AG10803 (cell line): ENCODE measurements around the gene RAD51B.

Experiments
- DNase-seq: peaks from one replicate; pipeline ENCODE4 v3.0.0; 2010; ENCODE audit warnings: low read depth
- H3K4me3 ChIP-seq: 2 replicates; pipeline ENCODE4 v1.5.1; 2011; ENCODE audit warnings: mild to moderate bottlenecking, low read length, control low read depth
- TF ChIP-seq, protein P1 (sequence below): conservative IDR thresholded peaks from 2 replicates; pipeline ENCODE4 v1.5.1; 2011; ENCODE audit warnings: mild to moderate bottlenecking, low read length, control low read depth, inconsistent platforms

The RAD51B gene

GRCh38 chr14:67918838-67919237 lies 99.3 kb downstream of the RAD51B start:
- no peak overlapping the region for H3K4me3 ChIP-seq
- DNase-seq, result no peak
- TF ChIP-seq, protein P1, sequence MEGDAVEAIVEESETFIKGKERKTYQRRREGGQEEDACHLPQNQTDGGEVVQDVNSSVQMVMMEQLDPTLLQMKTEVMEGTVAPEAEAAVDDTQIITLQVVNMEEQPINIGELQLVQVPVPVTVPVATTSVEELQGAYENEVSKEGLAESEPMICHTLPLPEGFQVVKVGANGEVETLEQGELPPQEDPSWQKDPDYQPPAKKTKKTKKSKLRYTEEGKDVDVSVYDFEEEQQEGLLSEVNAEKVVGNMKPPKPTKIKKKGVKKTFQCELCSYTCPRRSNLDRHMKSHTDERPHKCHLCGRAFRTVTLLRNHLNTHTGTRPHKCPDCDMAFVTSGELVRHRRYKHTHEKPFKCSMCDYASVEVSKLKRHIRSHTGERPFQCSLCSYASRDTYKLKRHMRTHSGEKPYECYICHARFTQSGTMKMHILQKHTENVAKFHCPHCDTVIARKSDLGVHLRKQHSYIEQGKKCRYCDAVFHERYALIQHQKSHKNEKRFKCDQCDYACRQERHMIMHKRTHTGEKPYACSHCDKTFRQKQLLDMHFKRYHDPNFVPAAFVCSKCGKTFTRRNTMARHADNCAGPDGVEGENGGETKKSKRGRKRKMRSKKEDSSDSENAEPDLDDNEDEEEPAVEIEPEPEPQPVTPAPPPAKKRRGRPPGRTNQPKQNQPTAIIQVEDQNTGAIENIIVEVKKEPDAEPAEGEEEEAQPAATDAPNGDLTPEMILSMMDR, result no peak

- no peak overlapping the region for H3K4me3 ChIP-seq
- no peak for DNase-seq
- TF ChIP-seq, protein P1, result no peak
Measured at GRCh38 chr14:67919259-67920032, 99.9 kb downstream of the RAD51B start.

- TF ChIP-seq, protein P1, result no peak
- no peak for DNase-seq
- H3K4me3 ChIP-seq, result no peak overlapping the region
Measured at GRCh38 chr14:67926821-67927220, 107.2 kb downstream of the RAD51B start.

DNA sequence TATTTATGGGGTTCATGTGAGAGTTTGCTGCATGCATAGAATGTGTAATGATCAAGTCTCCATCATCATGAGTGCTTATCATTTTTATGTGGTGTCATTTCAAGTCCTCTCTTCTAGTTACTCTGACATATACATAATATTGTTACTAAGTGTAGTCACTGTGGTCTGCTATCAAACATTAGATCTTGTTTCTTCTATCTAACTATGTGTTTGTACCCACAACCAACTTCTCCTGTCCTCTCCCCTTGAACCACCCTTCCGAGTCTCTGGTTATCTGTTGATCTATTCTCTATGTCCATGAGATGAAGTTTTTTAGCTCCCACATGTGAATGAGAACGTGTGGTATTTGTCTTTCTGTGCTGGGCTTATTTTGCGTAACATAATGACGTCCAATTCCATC lies 107.7 kb downstream of the RAD51B start:
- TF ChIP-seq, protein P1, result no peak
- no peak overlapping the region for H3K4me3 ChIP-seq
- no peak for DNase-seq

DNA sequence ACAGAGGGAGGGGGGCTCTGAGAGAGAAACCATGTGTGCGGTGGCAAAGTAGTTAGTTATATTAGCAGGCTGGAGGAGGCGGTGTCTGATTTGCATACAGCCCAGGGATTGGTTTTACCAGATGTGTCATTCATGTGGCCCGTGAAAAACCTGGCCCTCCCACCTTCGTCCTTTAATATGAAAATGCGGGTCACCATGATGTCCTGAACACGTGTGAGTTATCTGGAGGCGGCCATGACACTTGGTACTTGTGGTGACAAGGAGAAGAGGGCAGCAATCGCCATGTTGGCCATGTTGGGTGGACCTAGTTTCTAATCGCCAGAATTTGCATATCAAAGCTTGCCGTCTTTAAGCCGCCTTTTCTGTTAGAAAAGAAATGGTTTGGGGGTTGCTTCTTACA lies 108.8 kb downstream of the RAD51B start:
- no peak overlapping the region for H3K4me3 ChIP-seq
- TF ChIP-seq, protein P1, result no peak
- no peak for DNase-seq

DNA sequence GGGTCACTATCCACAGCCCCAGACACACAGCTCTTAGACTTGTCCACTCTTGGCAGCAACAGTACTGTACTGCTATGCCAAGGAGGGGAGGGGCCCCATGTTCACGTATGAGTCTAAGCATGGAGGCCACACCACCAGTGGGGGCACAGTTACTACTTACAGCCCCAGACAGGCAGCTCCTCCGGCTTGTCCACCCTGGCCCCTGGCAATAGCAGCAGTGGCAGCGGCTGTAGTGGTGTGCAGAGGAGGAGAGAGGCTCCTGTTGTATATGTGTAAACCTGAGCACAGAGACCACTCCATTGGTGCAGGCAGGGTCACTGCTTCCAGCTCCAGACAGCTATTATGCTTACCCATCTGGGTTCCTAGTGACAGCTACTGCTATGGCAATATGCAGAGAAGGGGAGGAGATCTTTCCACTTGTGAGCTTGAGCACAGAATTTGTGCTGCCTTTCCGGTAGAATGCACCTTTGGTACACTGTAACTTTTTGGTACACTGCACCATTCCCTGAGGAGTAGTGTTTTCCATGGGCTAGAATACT lies 113.2 kb downstream of the RAD51B start:
- TF ChIP-seq, protein P1, result no peak
- no peak for DNase-seq
- H3K4me3 ChIP-seq, result no peak overlapping the region

DNA sequence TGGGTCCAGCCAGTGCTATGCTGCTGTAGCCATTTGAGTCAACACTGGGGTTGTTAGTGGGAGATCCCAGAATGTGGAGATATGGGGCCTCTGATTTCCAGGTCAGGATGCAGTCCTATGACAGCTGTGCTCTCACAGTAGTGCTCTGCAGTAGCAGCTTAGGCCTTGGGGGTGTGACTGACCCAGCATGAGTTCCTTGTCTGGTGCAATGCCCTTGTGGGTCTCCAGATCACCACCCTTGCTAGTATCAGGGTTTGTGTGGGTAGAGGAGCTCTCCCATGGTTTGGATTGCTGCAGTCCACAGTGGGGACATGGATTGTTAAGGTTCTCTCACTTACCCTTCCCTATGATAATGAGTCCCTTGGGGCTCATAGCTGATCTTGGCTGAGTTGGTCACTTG lies 113.7 kb downstream of the RAD51B start:
- H3K4me3 ChIP-seq, result no peak overlapping the region
- TF ChIP-seq, protein P1, result no peak

More for the DNA sequence above, 113.7 kb downstream of the RAD51B start:
- no peak for DNase-seq
